ENCODE results near the gene RNF169. TPM values are rescaled to one million over a fixed set of nuclear protein-coding genes. Genes with fewer than 3 reads are reported as not detected.
A peak's percentile ranks its signal among the peaks of the same experiment; 100 is the strongest.

RNF169 gene
- total and polyA plus RNA-seq, 2 donors: 6.4 to 35.8 TPM

- no peak for DNase-seq (ENCODE audit: extremely low spot score)
- Histone ChIP-seq H3K27ac (ENCODE audit: low read depth) (no peak overlapping the region), H3K4me3 (ENCODE audit: low read depth, low read length) (no peak overlapping the region), H3K4me1 (ENCODE audit: insufficient read depth) (peaks cover 2% of the 10 kb centered on the region), H3K36me3 (ENCODE audit: insufficient read depth) (no peaks in the 10 kb centered on the region)
- 85% methylated on average over 5 of the region's 5 CpGs for WGBS
Measured at GRCh38 chr11:74719011-74719410, 29.6 kb upstream of the RNF169 start.

- no peak for DNase-seq (ENCODE audit: extremely low spot score)
- H3K4me3 ChIP-seq (ENCODE audit: low read depth, low read length): no peak overlapping the region
- peaks cover 2% of the 10 kb centered on the region for H3K4me1 ChIP-seq (ENCODE audit: insufficient read depth)
- 24% methylated on average over 17 of the region's 17 CpGs for WGBS
- no peaks in the 10 kb centered on the region for H3K36me3 ChIP-seq (ENCODE audit: insufficient read depth)
- peak overlapping the region; percentile 54 for H3K27ac ChIP-seq (ENCODE audit: low read depth)
Measured at GRCh38 chr11:74720596-74721478, 27.8 kb upstream of the RNF169 start.

GRCh38 chr11:74721479-74721835 lies 27.2 kb upstream of the RNF169 start:
- no peak overlapping the region for H3K4me3 ChIP-seq (ENCODE audit: low read depth, low read length)
- no peak overlapping the region for H3K27ac ChIP-seq (ENCODE audit: low read depth)
- peaks cover 2% of the 10 kb centered on the region for H3K4me1 ChIP-seq (ENCODE audit: insufficient read depth)
- no peaks in the 10 kb centered on the region for H3K36me3 ChIP-seq (ENCODE audit: insufficient read depth)
- WGBS: 79% methylated on average over 3 of the region's 3 CpGs
- DNase-seq (ENCODE audit: extremely low spot score): no peak

GRCh38 chr11:74723511-74723910 lies 25.1 kb upstream of the RNF169 start:
- Histone ChIP-seq H3K4me3 (ENCODE audit: low read depth, low read length) (no peak overlapping the region), H3K4me1 (ENCODE audit: insufficient read depth) (peaks cover 2% of the 10 kb centered on the region), H3K36me3 (ENCODE audit: insufficient read depth) (no peaks in the 10 kb centered on the region), H3K27ac (ENCODE audit: low read depth) (no peak overlapping the region)
- no peak for DNase-seq (ENCODE audit: extremely low spot score)
- WGBS: 89% methylated on average over 5 of the region's 5 CpGs

- Histone ChIP-seq H3K4me3 (ENCODE audit: low read depth, low read length) (no peak overlapping the region), H3K36me3 (ENCODE audit: insufficient read depth) (no peaks in the 10 kb centered on the region), H3K4me1 (ENCODE audit: insufficient read depth) (peaks cover 2% of the 10 kb centered on the region), H3K27ac (ENCODE audit: low read depth) (no peak overlapping the region)
- DNase-seq (ENCODE audit: extremely low spot score): no peak
- WGBS: 36% methylated on average over 4 of the region's 4 CpGs
Measured at GRCh38 chr11:74725701-74726100, 22.9 kb upstream of the RNF169 start.

- Histone ChIP-seq H3K4me3 (ENCODE audit: low read depth, low read length) (no peak overlapping the region), H3K4me1 (ENCODE audit: insufficient read depth) (no peaks in the 10 kb centered on the region), H3K27ac (ENCODE audit: low read depth) (no peak overlapping the region), H3K36me3 (ENCODE audit: insufficient read depth) (no peaks in the 10 kb centered on the region)
- DNase-seq (ENCODE audit: extremely low spot score): peak; percentile 20
- WGBS: 13% methylated on average over 13 of the region's 13 CpGs
Measured at GRCh38 chr11:74726547-74727182, 22.0 kb upstream of the RNF169 start.

GRCh38 chr11:74729397-74729796 lies 19.3 kb upstream of the RNF169 start:
- WGBS: 82% methylated on average over 4 of the region's 4 CpGs
- no peak for DNase-seq (ENCODE audit: extremely low spot score)
- no peaks in the 10 kb centered on the region for H3K4me1 ChIP-seq (ENCODE audit: insufficient read depth)
- no peak overlapping the region for H3K4me3 ChIP-seq (ENCODE audit: low read depth, low read length)
- H3K27ac ChIP-seq (ENCODE audit: low read depth): no peak overlapping the region
- no peaks in the 10 kb centered on the region for H3K36me3 ChIP-seq (ENCODE audit: insufficient read depth)

- Histone ChIP-seq H3K27ac (ENCODE audit: low read depth) (no peak overlapping the region), H3K4me1 (ENCODE audit: insufficient read depth) (no peaks in the 10 kb centered on the region), H3K4me3 (ENCODE audit: low read depth, low read length) (peak overlapping the region; percentile 23), H3K36me3 (ENCODE audit: insufficient read depth) (no peaks in the 10 kb centered on the region)
- whole genome bisulfite sequencing: 10% methylated on average over 40 of the region's 40 CpGs
- DNase-seq (ENCODE audit: extremely low spot score): no peak
Measured at GRCh38 chr11:74730571-74731260, 17.9 kb upstream of the RNF169 start.

GRCh38 chr11:74731301-74732094 lies 17.2 kb upstream of the RNF169 start, which contains the start of gene CHRDL2:
CHRDL2 (minus strand) TSS chr11:74731426; CDS start chr11:74730888, 538 bp downstream.
- H3K27ac ChIP-seq (ENCODE audit: low read depth): no peak within 1 kb of the TSS

GRCh38 chr11:74734559-74734925 lies 14.1 kb upstream of the RNF169 start:
- Histone ChIP-seq H3K27ac (ENCODE audit: low read depth) (no peak overlapping the region), H3K36me3 (ENCODE audit: insufficient read depth) (no peaks in the 10 kb centered on the region), H3K4me1 (ENCODE audit: insufficient read depth) (no peaks in the 10 kb centered on the region), H3K4me3 (ENCODE audit: low read depth, low read length) (no peak overlapping the region)
- WGBS: 34% methylated on average over 1 of the region's 1 CpG
- DNase-seq (ENCODE audit: extremely low spot score): no peak

More at GRCh38 chr11:74731301-74732094, 17.2 kb upstream of the RNF169 start, which contains the start of gene CHRDL2:
- Histone ChIP-seq H3K4me3 (ENCODE audit: low read depth, low read length) (peak within 1 kb of the TSS; percentile 23), H3K36me3 (ENCODE audit: insufficient read depth) (no peaks in the 10 kb centered on the region), H3K4me1 (ENCODE audit: insufficient read depth) (no peaks in the 10 kb centered on the region)
- WGBS: 10% methylated on average over 69 of the region's 69 CpGs
- DNase-seq (ENCODE audit: extremely low spot score): no peak

GRCh38 chr11:74735365-74735928 lies 13.2 kb upstream of the RNF169 start:
- Histone ChIP-seq H3K4me3 (ENCODE audit: low read depth, low read length) (no peak overlapping the region), H3K27ac (ENCODE audit: low read depth) (no peak overlapping the region), H3K4me1 (ENCODE audit: insufficient read depth) (no peaks in the 10 kb centered on the region), H3K36me3 (ENCODE audit: insufficient read depth) (no peaks in the 10 kb centered on the region)
- no peak for DNase-seq (ENCODE audit: extremely low spot score)
- WGBS: 90% methylated on average over 6 of the region's 6 CpGs

GRCh38 chr11:74736031-74736430 lies 12.6 kb upstream of the RNF169 start:
- 92% methylated on average over 2 of the region's 2 CpGs for WGBS

More at GRCh38 chr11:74736031-74736430, 12.6 kb upstream of the RNF169 start:
- Histone ChIP-seq H3K4me3 (ENCODE audit: low read depth, low read length) (no peak overlapping the region), H3K27ac (ENCODE audit: low read depth) (no peak overlapping the region), H3K4me1 (ENCODE audit: insufficient read depth) (no peaks in the 10 kb centered on the region), H3K36me3 (ENCODE audit: insufficient read depth) (no peaks in the 10 kb centered on the region)
- no peak for DNase-seq (ENCODE audit: extremely low spot score)

Measured in urinary bladder (tissue), 4 donors.